Activated CD4-positive, alpha-beta T cell treated with anti-CD3 and anti-CD28 coated beads, Interleukin-2, amount 50 U/mL, for 1 hour (primary cell): ENCODE measurements around the gene HPSE2.
"Not testable (repeated sequence)": the region's sequence is repeated elsewhere in the genome, so short reads cannot be mapped to it uniquely, and the experiment has no call there.

Source experiments
- DNase-seq: peaks from one replicate; pipeline ENCODE4 v3.0.0-alpha.2; 2020

HPSE2 gene

DNA sequence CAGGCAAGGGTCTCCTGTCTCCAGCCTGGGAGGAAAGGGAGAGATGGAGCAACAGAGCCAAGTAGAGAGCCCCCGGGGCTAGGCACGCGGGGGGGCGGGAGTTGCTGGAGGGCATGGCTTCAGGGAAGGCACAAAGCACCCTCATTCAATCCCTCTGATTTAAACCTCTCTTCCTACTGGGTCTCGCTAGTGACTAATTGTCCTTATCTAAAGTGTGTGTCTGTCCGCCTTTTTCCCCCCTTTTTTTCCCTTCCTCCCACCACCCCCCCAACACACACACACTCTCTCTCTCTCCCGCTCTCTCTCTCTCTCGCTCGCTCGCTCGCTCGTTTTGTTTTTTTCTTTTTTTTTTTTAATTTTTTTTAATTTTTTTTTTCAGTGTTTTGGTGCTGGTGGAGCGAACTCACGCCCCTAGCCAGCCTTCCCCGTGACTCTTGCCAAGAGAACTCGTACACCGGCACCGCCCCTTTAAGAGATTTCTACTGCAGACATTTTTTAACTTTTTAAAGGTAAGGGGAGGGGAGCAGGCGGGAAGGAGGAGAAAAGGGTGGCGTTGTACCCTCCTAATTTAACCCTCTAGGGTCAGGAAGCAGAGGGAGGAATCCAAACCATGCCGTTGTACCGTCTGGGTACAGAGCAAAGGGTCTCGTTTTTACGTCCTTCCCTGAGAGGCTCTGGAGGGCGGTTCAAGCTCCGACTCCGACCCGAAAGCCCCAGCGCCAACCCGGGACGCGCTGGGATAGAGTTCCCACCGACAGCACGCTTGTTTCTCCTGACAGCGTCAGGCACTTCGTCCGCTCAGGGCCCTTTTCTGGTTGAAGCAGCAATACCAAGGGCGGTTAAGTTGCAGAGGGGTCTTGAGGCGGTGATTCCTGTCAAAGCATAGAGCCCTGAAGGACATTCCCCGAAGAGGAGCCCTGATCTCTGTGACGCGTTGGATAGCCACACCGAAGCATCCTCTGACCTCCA is at the start of gene HPSE2:
TSS of gene HPSE2 (minus strand) at position 195 of the 969 bp plus-strand sequence.
- DNase-seq: no peak

DNA sequence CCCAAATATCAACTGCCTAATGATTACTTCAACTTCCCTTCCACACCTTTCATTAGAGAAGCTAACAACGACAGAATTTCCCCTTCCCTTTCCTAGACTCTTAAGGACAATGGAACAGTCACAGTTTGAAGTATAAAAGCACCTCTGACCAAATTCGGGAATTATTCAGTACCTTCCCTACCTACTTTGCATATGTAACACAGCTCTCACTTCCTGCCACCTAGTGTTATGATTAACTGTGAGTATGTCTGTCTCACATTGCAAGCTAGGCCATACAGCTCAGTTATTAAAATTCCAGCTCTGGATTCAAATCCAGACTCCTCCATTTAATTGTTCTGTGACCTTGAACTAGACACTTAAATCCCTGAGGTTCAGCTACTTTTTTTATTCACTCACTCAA is 44.8 kb upstream of the HPSE2 start:
- DNase-seq: no peak

DNA sequence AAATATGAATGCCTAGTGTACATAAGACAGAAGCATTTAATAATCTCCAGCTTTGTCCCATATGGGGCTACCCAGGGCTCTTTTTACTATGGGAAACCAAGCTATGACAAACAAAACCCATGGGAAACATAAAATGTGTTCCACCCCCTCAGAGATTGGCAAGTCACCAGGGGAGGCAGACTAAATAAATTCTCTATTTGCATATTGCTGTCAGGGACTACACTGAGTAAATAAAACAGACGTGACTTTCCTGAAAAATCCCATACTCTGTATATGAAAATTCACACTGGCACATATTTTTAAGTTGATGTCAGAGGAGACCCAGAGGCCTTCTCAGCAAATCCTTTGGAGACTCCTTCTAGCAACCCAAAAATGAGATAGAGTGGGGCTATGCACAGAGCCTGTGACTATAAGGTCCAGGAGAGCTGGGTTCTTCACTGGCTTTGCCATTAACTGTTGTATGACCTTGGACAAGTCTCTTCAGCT is 44.0 kb upstream of the HPSE2 start:
- no peak for DNase-seq

DNA sequence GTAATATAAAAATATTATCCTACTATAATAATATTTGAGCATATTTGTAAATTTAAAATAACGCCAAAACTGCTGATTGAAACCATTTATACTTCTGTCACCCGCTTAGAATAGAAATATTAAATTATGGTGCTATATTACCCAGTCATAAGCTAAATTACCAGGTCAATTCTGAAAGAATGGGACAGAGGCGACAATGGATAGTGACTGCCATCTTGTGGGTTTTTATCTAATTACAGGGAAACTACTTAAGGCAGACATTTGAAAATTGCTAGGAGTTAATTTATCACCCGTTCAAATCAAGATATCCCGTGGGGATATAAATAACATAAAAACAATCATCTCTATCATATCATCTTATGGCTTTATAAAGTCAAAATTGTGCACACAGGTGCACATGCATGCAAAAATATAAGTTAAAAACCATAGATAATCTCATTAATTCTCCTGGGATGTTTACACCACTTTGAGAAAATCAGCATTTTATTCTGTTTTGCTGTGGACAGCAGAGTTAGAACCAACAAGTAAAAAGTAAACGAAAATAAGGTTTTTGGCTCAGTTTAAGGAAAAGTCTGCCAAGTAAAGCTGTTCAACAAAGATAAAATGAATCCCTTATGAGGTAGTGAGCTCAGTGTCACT is 41.3 kb upstream of the HPSE2 start:
- DNase-seq: no peak

DNA sequence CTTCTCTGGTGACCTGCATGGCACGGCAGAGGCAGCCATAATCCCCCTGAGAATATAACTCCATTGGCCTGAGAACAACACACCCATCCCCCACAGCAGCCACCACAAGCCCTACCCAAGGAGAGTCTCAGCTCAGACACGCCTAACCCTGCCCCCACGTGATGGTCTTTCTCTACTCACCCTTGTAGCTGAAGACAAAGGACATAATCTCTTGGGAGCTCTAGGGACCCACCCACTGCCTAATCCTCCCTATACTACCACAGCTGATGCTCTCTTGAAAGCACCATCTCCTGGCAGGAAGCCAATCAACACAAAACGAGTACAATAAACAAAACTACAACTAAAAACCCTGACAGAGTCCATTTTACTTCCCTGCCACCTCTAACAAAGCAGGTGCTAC is 30.7 kb upstream of the HPSE2 start:
- DNase-seq: no peak

DNA sequence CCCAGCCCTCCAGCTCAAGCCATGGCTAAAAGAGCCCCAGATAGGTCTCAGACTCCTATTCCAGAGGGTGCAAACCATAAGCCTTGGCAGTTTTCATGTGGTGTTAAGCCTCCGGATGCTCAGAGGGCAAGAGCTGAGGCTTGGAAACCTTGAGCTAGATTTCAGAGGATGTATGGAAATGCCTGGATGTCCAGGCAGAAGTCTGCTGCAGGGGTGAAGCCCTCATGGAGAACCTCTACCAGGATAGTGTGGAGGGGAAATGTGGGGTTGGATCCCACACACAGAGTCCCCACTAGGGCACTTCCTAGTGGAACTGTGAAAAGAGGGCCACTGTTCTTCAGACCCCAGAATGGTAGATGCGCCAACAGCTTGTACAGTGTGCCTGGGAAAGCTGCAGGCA is 13.2 kb upstream of the HPSE2 start:
- DNase-seq: no peak

DNA sequence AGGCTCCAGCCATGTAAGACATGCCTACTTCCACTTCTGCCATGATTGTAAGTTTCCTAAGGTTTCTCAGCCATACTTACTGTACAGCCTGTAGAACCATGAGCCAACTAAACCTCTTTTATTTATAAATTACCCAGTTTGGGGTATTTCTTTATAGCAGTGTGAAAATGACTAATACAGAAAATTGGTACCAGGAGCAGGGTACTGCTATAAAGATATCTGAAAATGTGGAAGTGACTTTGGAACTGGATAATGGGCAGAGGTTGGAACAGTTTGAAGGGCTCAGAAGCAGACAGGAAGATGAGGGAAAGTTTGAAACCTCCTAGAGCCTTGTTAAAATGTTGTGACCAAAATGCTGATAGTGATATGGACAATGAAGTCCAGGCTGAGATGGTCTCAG is 12.2 kb upstream of the HPSE2 start:
- not testable (repeated sequence) for DNase-seq

DNA sequence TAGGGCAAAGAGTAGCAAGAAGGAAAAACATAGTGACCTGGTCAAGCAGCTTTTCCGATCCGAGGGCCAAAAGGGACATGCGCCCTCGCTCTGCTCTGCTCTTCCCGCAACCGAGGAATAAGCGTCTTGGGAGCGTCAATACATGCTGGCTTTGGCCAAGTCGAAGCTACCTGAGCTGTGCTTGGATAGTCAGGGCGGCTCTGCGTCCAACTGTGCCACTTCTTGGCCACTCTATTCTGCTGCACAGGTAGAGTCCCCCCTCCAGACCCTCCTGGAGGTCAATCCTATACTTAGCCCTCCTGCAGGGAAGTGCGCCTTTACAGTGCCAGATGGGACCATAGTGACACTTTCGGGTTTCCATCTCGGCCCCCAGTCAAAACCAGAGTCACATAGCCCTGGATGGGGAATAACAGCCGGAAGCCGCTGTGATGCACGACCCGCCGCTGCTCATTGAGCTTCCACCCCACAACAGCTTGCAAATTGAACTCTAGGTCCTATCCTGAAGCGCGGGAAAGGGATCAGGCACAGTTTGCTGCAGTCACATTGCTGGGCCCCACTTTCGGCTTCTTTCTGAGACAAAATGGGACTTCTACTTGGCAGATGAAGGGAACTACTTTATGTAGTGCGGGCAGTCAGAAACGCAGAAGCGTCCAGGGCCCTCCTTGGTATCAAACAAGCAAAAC is 1.1 kb upstream of the HPSE2 start:
- DNase-seq: no peak

DNA sequence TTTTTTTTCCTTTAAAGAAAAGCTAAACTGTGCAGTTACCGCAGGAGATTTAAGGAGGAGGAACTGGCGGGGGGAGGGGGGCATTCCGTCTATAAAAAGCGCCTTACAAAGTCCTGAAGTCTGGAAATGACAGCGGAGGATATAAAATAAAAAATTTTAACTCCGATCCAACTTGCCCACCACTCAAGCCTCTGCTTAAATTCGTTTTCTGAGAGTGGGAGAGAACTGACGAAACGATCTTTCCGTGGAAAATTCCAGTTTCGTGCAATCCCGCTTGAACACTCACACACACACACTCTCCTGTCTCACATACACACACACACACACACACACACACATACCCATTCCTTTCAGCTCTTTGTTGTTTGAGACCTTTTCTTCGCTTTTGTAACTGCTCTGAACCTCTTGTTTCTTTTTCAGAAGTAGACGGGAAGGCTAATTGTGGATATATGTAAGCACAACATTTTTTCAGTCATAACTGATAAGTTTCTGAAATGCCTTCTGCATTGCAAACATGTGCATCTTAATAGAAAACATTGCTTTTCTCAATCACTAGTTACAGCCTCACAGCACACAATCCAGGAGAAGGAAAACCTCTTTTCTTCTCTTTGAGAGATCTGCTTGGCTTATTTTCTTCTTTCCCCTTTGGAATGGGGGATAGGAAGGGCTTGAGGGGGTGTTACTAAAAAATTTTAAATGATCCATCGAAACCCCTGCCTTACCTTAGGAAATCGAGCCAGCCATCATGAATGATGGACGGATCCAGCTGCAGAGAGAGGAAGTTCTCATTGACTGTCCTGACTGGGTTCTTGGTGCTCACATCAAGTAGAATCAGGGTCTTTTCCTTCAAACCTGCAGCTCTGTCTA is 628 bp downstream of the HPSE2 start:
- DNase-seq: no peak

DNA sequence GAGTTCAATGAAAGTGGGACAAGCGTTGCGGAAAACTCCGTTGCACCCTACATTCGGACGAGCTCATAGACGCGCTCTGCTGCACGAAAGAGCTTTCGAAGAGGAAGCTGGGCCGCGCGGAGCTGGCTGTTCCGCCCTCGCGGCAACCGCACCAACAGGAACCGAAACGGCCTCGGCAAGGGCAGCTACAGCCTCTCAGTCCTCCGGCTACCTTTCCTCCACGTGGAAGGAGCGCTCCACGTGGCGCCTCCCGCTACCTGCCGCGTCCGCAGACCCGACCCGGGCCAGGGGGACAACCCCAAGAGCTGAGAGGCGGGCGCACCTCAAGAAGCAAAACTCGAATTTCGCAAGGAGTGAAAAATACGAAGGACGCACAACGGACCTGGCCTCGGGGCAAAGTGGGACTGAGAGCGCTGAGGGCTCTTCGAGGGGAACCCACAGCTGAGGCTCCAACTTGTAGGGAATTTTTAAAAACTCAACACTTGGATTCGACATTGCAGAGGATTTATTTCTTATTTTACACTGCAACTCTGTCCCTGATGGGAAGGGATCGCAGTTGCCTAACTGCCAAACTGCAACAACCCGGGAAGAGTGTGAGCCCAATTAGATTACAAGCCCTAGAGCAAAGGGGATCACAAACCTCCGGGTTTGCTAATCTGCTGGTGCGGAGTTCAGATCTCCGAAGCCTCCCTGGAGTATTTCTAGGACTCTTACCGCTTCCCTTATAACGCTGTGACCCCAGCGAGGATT is 1.4 kb downstream of the HPSE2 start:
- no peak for DNase-seq

DNA sequence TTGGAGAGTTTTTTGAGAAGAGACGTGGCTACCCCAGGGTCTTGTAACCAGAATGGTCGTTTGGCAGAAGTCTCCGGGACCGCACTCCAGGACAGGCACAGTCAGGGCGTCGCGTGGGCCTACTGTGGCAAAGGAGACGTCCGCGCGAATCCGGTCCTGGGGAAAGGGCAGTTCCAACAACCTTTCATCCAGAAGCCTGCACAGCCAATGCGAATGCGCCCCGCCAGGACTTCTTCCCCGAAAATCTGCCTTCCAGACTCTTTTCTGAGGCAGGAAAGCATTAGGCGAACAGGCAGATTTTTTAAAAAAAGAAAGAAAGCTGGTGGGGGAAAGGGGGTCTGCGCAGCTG is 2.0 kb downstream of the HPSE2 start:
- DNase-seq: no peak

DNA sequence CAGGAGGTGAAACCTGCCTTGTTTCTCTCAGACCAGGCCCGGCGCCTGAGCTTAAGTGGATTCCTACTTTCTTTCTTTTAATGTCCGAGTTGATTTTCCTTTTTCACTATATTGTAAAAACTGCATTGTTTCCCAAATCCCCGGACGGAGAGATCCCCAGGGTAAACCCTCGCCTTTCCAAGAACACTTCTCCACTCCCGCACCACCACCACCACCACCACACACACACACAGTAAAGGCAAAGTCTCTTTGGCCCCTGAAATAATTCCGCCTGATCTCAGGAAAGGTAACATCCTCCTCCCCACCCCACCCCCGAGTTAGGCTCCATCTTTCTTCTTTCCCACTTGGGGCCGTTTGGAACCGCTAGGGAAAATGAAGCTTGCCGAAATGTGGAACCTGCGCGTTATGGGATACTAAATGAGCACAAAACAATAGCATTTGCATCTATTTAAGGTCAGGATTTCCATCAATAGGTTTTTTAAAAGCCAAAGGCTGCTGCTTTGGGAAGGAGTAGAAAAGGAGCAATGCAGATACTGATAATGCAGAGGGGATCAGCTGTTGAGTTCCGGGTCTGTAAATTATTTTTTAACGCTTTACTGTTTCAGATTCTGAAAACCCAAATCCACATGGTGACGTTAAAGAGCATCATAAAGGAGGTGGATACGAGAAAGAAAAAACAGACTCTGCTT is 2.5 kb downstream of the HPSE2 start:
- no peak for DNase-seq

DNA sequence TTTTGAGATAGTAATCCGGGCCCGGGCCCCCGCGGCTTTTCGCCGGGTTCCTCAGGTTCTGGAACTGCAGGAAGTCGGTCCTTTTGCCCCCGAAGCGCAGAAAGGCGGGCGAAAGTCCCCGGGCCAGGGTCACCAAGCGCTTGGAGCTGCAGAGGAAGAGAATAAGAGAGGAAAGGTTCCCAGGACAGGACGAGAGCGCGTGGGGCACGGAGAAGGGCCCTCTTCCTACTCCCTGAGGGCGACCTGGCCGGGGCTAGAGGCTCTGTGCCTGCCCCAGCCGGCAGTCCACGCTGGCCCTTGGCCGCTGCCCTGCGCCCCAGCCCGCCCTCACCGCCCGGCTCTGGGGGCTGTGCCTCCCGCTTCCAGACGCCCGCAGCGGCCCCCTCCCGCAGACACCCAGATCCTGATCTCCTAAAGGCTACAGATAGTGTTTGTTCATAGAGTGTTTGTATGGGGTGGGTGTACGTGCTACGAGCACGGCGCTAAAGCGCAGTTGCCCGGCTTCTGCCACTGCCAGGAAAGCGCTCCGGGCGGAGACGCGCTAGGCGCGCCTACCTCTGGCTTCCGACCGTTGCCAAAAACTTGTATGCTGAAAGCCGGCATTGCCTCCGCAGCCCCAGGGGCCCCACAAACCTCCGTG is 3.2 kb downstream of the HPSE2 start:
- no peak for DNase-seq

DNA sequence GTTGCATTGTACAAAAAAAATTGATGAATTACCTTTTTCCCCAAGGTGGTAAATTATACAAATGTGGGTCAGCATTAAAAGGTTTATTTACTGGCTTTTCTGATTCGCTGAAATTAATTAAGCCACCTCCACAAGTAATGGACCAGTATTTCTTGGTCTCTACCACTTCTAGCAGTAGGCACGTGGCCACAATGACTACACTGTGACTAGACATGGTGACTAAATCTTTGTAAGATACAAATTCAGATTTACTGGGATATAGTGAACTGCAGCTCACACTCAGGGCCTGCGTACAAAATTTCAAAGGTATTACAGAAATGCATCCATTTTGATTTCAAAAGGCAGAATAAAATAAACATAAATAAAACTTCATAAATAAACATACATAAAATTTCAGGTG is 10.9 kb downstream of the HPSE2 start:
- DNase-seq: no peak

DNA sequence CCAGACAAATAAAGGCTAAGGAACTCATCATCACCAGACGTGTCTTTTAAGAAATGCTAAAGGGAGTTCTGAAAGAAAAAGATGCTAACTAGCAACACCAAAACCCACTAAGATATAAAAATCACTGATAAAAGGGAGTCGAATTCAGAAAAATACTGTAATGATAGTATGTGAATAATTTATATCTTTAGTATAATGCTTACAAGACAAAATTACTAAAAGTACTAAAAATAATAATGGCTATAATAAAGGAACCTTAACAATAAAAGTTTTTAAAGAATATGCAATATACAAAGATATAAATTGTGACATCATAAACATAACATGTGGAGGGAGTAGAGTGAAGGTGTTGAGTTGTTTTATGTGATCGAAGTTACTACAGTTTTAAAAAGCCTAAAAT is 28.3 kb downstream of the HPSE2 start:
- no peak for DNase-seq

DNA sequence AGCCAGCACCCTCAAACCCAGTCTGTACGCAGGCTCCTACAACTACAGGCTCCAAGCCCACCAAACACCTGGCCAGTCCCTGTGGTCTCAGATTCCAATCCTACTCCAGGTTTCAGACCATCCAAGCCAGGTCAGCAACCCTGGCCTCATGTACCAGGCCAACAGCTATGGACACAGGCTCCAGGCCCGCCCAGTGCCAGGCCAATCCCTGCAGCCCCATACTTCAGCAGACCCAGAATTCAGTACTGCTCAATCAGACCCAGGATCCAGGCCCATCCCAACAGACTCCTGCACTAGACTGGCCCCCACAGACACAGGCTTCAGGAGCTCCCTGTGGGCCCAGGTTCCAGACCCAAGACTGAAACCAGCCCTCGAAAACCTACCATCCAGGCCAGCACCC is 32.3 kb downstream of the HPSE2 start:
- no peak for DNase-seq

DNA sequence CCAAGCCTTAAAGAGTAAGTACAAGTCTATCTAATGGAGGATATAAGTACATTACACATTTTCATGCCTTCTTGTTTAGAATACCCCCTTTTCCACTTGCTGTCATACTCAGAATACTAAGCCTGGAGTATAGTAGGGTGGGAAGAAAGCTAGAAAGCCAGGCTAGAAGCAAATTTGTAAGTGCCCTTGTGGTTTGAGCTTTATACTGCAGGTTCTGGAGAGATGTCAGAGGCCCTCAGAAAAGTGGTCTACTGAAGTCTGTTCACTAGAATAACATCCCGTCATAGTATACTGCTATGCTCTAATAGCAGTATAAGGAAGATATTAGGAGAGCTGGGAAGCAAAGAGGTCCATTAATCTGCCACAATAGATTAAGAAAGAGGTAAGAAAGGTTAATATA is 62.7 kb downstream of the HPSE2 start:
- DNase-seq: no peak

DNA sequence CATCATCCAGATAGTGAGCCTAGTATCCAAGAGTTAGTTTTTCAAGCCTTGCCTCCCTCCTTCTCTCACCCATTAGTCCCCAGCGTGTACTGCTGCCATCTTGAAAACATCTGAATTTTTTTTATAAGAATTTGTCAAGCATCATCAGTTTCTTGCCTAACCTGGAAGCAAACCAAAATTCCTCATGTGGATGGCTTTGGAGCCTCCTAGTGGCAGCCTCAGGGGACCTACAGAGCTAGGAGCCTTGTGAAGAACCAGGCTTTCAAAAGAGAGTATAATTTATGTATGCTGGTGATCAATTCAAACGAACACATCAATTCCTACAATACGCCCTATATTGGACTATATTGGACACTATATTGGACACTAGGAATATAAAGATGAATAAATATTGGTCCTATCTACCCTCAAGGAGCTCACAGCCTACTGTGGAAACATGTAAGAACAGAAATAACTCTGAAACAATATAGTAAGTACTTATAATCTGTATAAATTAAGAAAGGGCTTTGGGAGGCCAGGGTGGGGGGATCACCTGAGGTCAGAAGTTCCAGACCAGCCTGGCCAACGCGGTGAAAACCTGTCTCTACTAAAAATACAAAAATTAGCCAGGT is 63.4 kb downstream of the HPSE2 start:
- no peak for DNase-seq

DNA sequence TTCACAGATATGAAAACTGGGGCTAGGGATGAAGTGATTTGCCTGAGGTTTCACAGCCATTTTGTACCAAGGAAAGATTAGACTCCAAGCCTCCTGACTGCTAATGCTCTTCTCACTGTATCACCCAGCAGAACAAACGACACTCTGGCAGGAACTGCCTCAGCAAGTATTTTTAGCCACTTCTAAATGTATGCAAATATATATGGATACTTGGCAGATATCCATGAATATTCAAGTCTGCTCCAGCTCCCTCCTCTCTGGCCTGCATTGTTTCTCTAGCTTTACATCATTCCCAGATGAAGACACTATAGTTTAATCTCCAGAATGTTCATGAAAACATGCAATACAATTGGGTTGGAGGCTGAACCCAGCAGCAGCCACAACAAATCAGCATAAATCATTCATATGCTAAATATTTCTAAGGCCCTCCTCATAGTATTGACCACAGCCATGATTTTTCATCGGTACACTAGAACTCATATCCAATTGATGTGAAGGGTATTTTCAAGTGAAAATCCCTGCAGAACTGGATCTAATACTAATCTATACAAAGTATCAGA is 65.5 kb downstream of the HPSE2 start:
- DNase-seq: no peak

DNA sequence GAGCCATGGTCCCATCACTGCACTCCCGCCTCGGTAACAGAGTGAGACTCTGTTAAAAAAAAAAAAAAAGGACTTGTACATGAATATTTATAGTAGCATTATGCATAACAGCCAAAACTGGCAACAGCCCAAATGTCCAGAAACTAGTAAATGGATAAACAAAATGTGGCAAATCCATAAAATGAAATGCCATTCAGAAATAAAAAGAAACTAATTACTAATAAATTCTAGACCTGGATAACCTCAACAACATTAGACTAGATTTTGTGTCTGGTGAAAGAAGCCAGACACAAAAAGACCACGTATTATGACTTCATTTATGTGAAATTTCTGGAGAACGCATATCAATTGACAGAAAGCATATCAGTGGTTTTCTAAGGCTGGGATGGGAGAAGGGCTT is 74.5 kb downstream of the HPSE2 start:
- DNase-seq: no peak
